GM12878 (cell line): ENCODE measurements around the gene SCGB3A1. TPM values are rescaled to one million over a fixed set of nuclear protein-coding genes. Genes with fewer than 3 reads are reported as not detected.

Experiments
- ATAC-seq: fragments of 200-7000 bp; cut with Tn5 transposase; 3 replicates; pipeline ENCODE4 v1.9.1; 2020; ENCODE audit warnings: mild to moderate bottlenecking, moderate library complexity
- BruUV-seq: library from RNA; stranded (reverse); fragments of 400-500 nt; replicated peaks from 2 replicates; lab custom pipeline; 2021; lab: Mats Ljungman, UMichigan
- CTCF ChIA-PET: fragments of 300-600 bp; sonication (Branson Sonifier 250); formaldehyde crosslinking; extraction: SDS; loops from one replicate; lab custom pipeline; 2021; ENCODE audit warnings: inconsistent platforms; lab: Yijun Ruan, JAX
- POLR2A ChIA-PET: fragments of 350-600 bp; formaldehyde crosslinking; extraction: SDS; loops from one replicate; lab custom pipeline; 2021; ENCODE audit warnings: inconsistent platforms; lab: Charles Lee
- RAD21 ChIA-PET: fragments of 300-600 bp; sonication (Branson Sonifier 250); formaldehyde crosslinking; loops from one replicate; lab custom pipeline; 2023; ENCODE audit warnings: antibody characterized with exemption; ENCODE audit not compliant: unreplicated experiment; lab: Charles Lee
- SMC1A ChIA-PET: fragments of 300-600 bp; sonication (Branson Sonifier 250); formaldehyde crosslinking; loops from one replicate; lab custom pipeline; 2023; ENCODE audit not compliant: unreplicated experiment, uncharacterized antibody; lab: Charles Lee
- DNase-seq: peaks from one replicate; pipeline ENCODE4 v3.0.0-alpha.2; 2011; ENCODE audit warnings: low read depth, low spot score
- FAIRE-seq: peaks from 3 replicates; lab custom pipeline; 2011; peaks lifted over from hg19 to GRCh38; lab: Jason Lieb, UNC
- H2AFZ ChIP-seq: 2 replicates; pipeline ENCODE4 v1.6.0; 2011; ENCODE audit warnings: low read depth, low read length, control low read depth; ENCODE audit not compliant: control insufficient read depth
- H3K27ac ChIP-seq: 2 replicates; pipeline ENCODE4 v1.5.1; 2011; ENCODE audit warnings: control low read depth; ENCODE audit not compliant: control insufficient read depth, insufficient read depth
- H3K27me3 ChIP-seq, 2 experiments: replicated peaks in 1 of 2; 2 replicates each; pipeline versions ENCODE4 v1.6.0 to v1.6.1; 2011; ENCODE audit warnings: low read length in 1 of 2; ENCODE audit not compliant: control insufficient read depth in 2 of 2, insufficient read depth in 2 of 2
- H3K36me3 ChIP-seq, 2 experiments: 2 replicates each; pipeline ENCODE4 v1.5.1; 2011; ENCODE audit warnings: low read length in 1 of 2; ENCODE audit not compliant: control insufficient read depth in 2 of 2, insufficient read depth in 2 of 2
- H3K4me1 ChIP-seq: 2 replicates; pipeline ENCODE4 v1.6.1; 2011; ENCODE audit warnings: mild to moderate bottlenecking, low read length, moderate library complexity, mixed read lengths; ENCODE audit not compliant: control insufficient read depth, insufficient read depth
- H3K4me2 ChIP-seq: 2 replicates; pipeline ENCODE4 v1.6.0; 2011; ENCODE audit warnings: control low read depth; ENCODE audit not compliant: control insufficient read depth, insufficient read depth
- H3K4me3 ChIP-seq: fragments of 200-600 bp; sonication (generic); 2 replicates; pipeline ENCODE4 v1.5.1; 2016
- H3K79me2 ChIP-seq: 2 replicates; pipeline ENCODE4 v1.6.0; 2011; ENCODE audit warnings: low read length; ENCODE audit not compliant: control insufficient read depth, insufficient read depth
- H3K9ac ChIP-seq: 2 replicates; pipeline ENCODE4 v1.8.0; 2011; ENCODE audit warnings: low read length, control low read depth, mixed read lengths; ENCODE audit not compliant: control insufficient read depth, insufficient read depth
- H3K9me3 ChIP-seq: replicated peaks from 3 replicates; pipeline ENCODE4 v1.5.1; 2011; ENCODE audit warnings: mild to moderate bottlenecking, low read length; ENCODE audit not compliant: control insufficient read depth, insufficient read depth
- H4K20me1 ChIP-seq: 2 replicates; pipeline ENCODE4 v1.6.0; 2011; ENCODE audit not compliant: control insufficient read depth, insufficient read depth
- CEBPB ChIP-seq, 2 experiments: fragments of 150-350 bp in 1 of 2; IDR thresholded peaks; 2 replicates each; pipeline ENCODE4 v1.6.1; 2012 to 2014; ENCODE audit warnings: low read depth in 2 of 2, low read length in 2 of 2, borderline replicate concordance in 1 of 2, inconsistent platforms in 1 of 2
- CHD1 ChIP-seq: IDR thresholded peaks from 2 replicates; pipeline ENCODE4 v1.6.1; 2012; ENCODE audit warnings: low read depth, low read length, improper control_type of control experiment
- HDGF ChIP-seq: fragments of 450-650 bp; IDR thresholded peaks from 2 replicates; pipeline ENCODE4 v1.6.1; 2016; ENCODE audit warnings: antibody characterized with exemption
- IRF5 ChIP-seq: fragments of 450-650 bp; IDR thresholded peaks from 2 replicates; pipeline ENCODE4 v1.6.1; 2017; ENCODE audit warnings: borderline replicate concordance
- MTA2 ChIP-seq: fragments of 450-650 bp; IDR thresholded peaks from 2 replicates; pipeline ENCODE4 v1.6.1; 2016; ENCODE audit warnings: low read depth, mild to moderate bottlenecking, moderate library complexity
- SMC3 ChIP-seq: IDR thresholded peaks from 2 replicates; pipeline ENCODE4 v1.6.1; 2011; ENCODE audit warnings: low read length, improper control_type of control experiment, borderline replicate concordance
- TCF7 ChIP-seq: IDR thresholded peaks from 2 replicates; pipeline ENCODE4 v1.6.1; 2014; ENCODE audit warnings: antibody characterized with exemption, borderline replicate concordance
- WRNIP1 ChIP-seq: IDR thresholded peaks from 2 replicates; pipeline ENCODE4 v1.6.1; 2011; ENCODE audit warnings: low read depth, low read length, improper control_type of control experiment, borderline replicate concordance
- ZBTB11 ChIP-seq: fragments of 450-650 bp; formaldehyde crosslinking; IDR thresholded peaks from 2 replicates; pipeline ENCODE4 v1.5.0; 2022; ENCODE audit warnings: mild to moderate bottlenecking, missing genetic modification characterization
- WGBS: methylation state at CpG from one replicate; pipeline ENCODE4 v1.1.6; 2016; ENCODE audit warnings: low lambda C conversion rate; ENCODE audit not compliant: insufficient replicate concordance, insufficient coverage; ENCODE audit errors: missing lambda C conversion rate; 5-methylcytosine and 5-hydroxymethylcytosine counted together
- in situ Hi-C: fragments of 300-500 bp; cut with MboI; formaldehyde crosslinking; loops from 9 replicates; pipeline ENCODE4 v1.14.3; 2018; ENCODE audit warnings: mixed read lengths
- intact Hi-C: fragments of 100-400 bp; cut with micrococcal nuclease; formaldehyde crosslinking; loops from one replicate; pipeline ENCODE4 v1.14.2; 2022; ENCODE audit not compliant: unreplicated experiment
- polyA plus RNA-seq, 11 experiments: library from polyadenylated mRNA; depleted of rRNA in 4 of 11; unstranded in 6 of 11; stranded (reverse) in 5 of 11; fragments of >200 nt; fragmentation: Nextera tagmentation in 4 of 11; fragmentation: Illumina TruSeq in 1 of 11; extraction: Ambion mirVana in 4 of 11; extraction: Trizol in 1 of 11; gene quantifications; 1 replicate in 1 of 11; 2 replicates in 10 of 11; pipeline versions ENCODE4 v1.2.1 to v1.2.3, GENCODE V29; 2011 to 2016; ENCODE audit warnings: inconsistent platforms in 2 of 11, missing spikeins in 2 of 11, low read depth in 1 of 11
- total RNA-seq, 4 experiments: library from RNA; depleted of rRNA in 3 of 4; stranded (reverse); fragments of >200 nt in 3 of 4; fragmentation: Illumina TruSeq in 1 of 4; extraction: Trizol in 1 of 4; gene quantifications; 2 replicates each; pipeline versions ENCODE4 v1.2.1 to v1.2.3, GENCODE V29; 2013 to 2021

SCGB3A1 gene
- total and polyA plus RNA-seq, 10 of the 15 experiments (the other 5 are each of a cell fraction or from before 2014, with no cell fraction given): 0.46 TPM; not detected in 9

- 41% methylated on average over 17 of the region's 18 CpGs for WGBS
- no peak overlapping the region for H3K4me3 ChIP-seq
- H2AFZ ChIP-seq: no peak overlapping the region
- no peaks in the 10 kb centered on the region for H3K9me3 ChIP-seq
- in situ Hi-C loops: no loop called here
- no peak overlapping the region for H3K4me2 ChIP-seq
- FAIRE-seq: no peak
- no peaks in the 10 kb centered on the region for H3K36me3 ChIP-seq
- TF ChIP-seq CEBPB (IDR thresholded peaks at IDR 0.05; ENCODE audit: borderline replicate concordance in 1 of 2, low read depth in 2 of 2, low read length in 2 of 2): no peak
- no peak for TF ChIP-seq SMC3
- TF ChIP-seq CHD1: no peak
- TF ChIP-seq HDGF: no peak
- TF ChIP-seq WRNIP1: no peak
- TF ChIP-seq, all 136 proteins: peak for 0
- ATAC-seq (no peak), DNase-seq (no peak)
- Histone ChIP-seq H3K79me2 (no peaks in the 10 kb centered on the region), H3K4me1 (no peaks in the 10 kb centered on the region), H3K9ac (no peak overlapping the region), H3K27ac (no peak overlapping the region), H3K27me3 (no peaks in the 10 kb centered on the region), H4K20me1 (no peaks in the 10 kb centered on the region; the same call in 1 of the 2 replicates)
- ChIA-PET RAD21 (no interaction called here), CTCF (no interaction called here), POLR2A (no interaction called here), SMC1A (no interaction called here)
- BruUV-seq: no TSS peak
- intact Hi-C loops: loop anchor here (2.0 to 10.0 kb wide), 3 partner anchors 116 to 483 kb away; partner anchors contain the start of genes CNOT6 and MAPK9
Observed at GRCh38 chr5:180607861-180608571, 16.7 kb upstream of the SCGB3A1 start.

DNA sequence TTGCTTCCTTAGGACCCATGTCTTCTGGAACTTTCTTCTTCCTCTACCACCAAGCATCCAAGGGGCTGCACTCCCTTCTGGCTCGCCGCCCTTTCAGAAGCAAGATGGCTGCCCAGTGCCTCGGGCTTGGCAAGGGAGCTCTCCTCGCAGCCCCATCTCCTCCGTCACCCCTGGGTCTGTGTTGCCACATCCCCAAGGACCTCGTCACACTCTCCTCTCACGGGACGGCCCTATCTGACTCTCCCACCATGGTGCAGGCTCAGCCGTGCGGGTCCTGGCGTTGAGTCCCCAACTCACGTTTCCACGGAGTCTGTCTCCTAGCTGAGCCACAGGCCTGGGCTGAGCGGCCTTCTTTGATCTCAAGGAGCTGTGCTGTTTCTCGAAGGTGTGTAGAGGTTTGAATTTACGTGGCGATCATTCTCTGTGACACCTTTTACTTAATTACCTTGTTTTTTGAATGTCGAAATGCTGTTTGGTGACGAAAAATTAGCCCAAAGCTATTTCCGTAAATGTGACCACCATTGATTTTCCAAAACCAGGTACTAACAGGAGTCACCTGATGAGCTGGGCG lies 15.0 kb upstream of the SCGB3A1 start:
- SMC1A ChIA-PET: interaction anchor here (0.6 to 1.3 kb wide), 4 partner anchors 21 to 83 kb away, joined by 3 to 6 read pairs (median 3); no protein-coding TSS in a partner anchor
- no peak for DNase-seq
- TF ChIP-seq IRF5 (no peak), TCF7 (no peak), MTA2 (no peak), ZBTB11 (CRISPR knock-in tag) (no peak)

More for the DNA sequence above, 15.0 kb upstream of the SCGB3A1 start:
- ChIA-PET CTCF (interaction anchor here (0.6 to 2.3 kb wide), 12 partner anchors 23 to 316 kb away, joined by 3 to 6 read pairs (median 4); no protein-coding TSS in a partner anchor), POLR2A (no interaction called here), RAD21 (interaction anchor here (0.6 to 1.2 kb wide), 2 partner anchors 111 to 314 kb away, joined by 3 read pairs; no protein-coding TSS in a partner anchor)
- Histone ChIP-seq H3K36me3 (no peaks in the 10 kb centered on the region), H3K27ac (no peak overlapping the region), H2AFZ (no peak overlapping the region), H3K27me3 (no peaks in the 10 kb centered on the region), H3K4me1 (no peaks in the 10 kb centered on the region), H3K4me3 (no peak overlapping the region), H3K79me2 (no peaks in the 10 kb centered on the region), H3K4me2 (no peak overlapping the region), H3K9ac (no peak overlapping the region), H3K9me3 (no peaks in the 10 kb centered on the region), H4K20me1 (no peaks in the 10 kb centered on the region; the same call in 1 of the 2 replicates)
- intact Hi-C loops: loop anchor here (2.0 to 10.0 kb wide), 3 partner anchors 114 to 481 kb away; partner anchors contain the start of genes CNOT6 and MAPK9
- no TSS peak for BruUV-seq
- ATAC-seq (no peak; the same call in 2 of the 3 replicates), FAIRE-seq (no peak)
- in situ Hi-C loops: no loop called here
- 47% methylated on average over 21 of the region's 21 CpGs for WGBS
